ENCODE results near the gene TNS3.

DNA sequence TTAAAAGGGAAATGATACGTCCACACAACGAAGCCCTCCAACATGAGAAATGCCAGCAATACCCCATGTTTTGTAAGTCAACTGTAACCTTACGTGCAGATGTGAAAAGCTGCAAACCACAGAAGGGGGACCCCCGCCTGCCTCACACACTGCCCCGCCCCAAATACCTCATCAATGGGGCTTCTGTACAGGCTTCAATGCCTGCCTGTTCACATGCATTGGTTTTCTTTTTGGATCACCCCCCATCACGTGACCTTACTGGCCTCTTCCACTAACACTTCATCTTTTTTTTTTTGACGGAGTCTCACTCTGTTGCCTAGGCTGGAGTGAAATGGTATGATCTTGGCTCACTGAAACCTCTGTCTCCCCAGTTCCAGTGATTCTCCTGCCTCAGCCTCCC lies 224.0 kb downstream of the TNS3 start:
- TF ChIP-seq, protein P1, sequence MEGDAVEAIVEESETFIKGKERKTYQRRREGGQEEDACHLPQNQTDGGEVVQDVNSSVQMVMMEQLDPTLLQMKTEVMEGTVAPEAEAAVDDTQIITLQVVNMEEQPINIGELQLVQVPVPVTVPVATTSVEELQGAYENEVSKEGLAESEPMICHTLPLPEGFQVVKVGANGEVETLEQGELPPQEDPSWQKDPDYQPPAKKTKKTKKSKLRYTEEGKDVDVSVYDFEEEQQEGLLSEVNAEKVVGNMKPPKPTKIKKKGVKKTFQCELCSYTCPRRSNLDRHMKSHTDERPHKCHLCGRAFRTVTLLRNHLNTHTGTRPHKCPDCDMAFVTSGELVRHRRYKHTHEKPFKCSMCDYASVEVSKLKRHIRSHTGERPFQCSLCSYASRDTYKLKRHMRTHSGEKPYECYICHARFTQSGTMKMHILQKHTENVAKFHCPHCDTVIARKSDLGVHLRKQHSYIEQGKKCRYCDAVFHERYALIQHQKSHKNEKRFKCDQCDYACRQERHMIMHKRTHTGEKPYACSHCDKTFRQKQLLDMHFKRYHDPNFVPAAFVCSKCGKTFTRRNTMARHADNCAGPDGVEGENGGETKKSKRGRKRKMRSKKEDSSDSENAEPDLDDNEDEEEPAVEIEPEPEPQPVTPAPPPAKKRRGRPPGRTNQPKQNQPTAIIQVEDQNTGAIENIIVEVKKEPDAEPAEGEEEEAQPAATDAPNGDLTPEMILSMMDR (conservative IDR thresholded peaks at IDR 0.05 in 1 of 2, IDR thresholded peaks at IDR 0.05 in 1 of 2; ENCODE audit: extremely low read depth in 1 of 2, insufficient read depth in 1 of 2, low read depth in 1 of 2, low read length in 2 of 2), result no peak
- no peak for TF ChIP-seq EZH2 (IDR thresholded peaks at IDR 0.05; ENCODE audit: borderline replicate concordance, low read length)
